ENCODE data around the gene CBLIF.

Gene CBLIF

GRCh38 chr11:59804061-59804460, 41.2 kb downstream of the CBLIF start:
- H3K27ac ChIP-seq = no peak overlapping the region
- no peaks in the 10 kb centered on the region for H4K20me1 ChIP-seq (ENCODE audit: insufficient read depth)
- no peak overlapping the region for H3K4me2 ChIP-seq
- TF ChIP-seq, protein P1, sequence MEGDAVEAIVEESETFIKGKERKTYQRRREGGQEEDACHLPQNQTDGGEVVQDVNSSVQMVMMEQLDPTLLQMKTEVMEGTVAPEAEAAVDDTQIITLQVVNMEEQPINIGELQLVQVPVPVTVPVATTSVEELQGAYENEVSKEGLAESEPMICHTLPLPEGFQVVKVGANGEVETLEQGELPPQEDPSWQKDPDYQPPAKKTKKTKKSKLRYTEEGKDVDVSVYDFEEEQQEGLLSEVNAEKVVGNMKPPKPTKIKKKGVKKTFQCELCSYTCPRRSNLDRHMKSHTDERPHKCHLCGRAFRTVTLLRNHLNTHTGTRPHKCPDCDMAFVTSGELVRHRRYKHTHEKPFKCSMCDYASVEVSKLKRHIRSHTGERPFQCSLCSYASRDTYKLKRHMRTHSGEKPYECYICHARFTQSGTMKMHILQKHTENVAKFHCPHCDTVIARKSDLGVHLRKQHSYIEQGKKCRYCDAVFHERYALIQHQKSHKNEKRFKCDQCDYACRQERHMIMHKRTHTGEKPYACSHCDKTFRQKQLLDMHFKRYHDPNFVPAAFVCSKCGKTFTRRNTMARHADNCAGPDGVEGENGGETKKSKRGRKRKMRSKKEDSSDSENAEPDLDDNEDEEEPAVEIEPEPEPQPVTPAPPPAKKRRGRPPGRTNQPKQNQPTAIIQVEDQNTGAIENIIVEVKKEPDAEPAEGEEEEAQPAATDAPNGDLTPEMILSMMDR (conservative IDR thresholded peaks at IDR 0.05; ENCODE audit: low read depth, low read length) = no peak
- H3K9ac ChIP-seq = no peak overlapping the region
- H3K79me2 ChIP-seq (ENCODE audit: insufficient read depth, low read depth) = peaks cover 6% of the 10 kb centered on the region; the same call in 1 of the 2 replicates
- no peaks in the 10 kb centered on the region for H3K27me3 ChIP-seq (ENCODE audit: insufficient read depth, low read depth)
- no peak overlapping the region for H3K4me3 ChIP-seq (IDR thresholded peaks at IDR 0.05; ENCODE audit: insufficient read depth, low read depth, low read length)
- H2AFZ ChIP-seq (ENCODE audit: low read depth) = no peak overlapping the region
- peaks cover 13% of the 10 kb centered on the region for H3K4me1 ChIP-seq (ENCODE audit: low read depth, poor library complexity, severe bottlenecking)
- peaks cover 6% of the 10 kb centered on the region; the same call in 1 of the 2 replicates for H3K36me3 ChIP-seq (ENCODE audit: insufficient read depth)

DNA sequence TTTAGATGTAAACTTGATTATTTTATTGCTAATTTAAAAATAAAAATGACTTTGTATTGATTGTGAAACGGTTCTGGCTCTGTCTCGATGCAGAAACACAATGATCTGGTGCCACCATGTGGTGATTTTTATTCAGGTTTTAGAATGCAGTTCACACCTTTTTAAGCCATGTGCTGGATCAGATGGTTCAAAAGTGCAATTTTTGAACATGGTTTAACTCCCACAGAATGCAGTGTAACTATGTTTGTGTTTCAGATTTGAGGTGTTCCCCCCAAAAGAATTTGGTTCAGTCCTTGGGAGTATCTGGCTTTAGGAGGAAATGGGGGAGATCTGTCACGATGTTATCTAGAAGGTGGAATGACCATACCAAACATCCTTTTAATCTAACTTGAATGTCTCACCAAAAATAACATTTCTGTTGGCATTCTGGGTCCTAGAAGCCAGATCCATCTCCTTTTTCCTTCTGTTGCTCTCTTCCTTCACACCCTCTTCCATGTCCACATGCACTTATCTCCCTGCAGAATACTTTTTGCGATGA, 42.6 kb downstream of the CBLIF start:
- Histone ChIP-seq H3K4me1 (ENCODE audit: low read depth, poor library complexity, severe bottlenecking) (peaks cover 11% of the 10 kb centered on the region), H3K4me3 (IDR thresholded peaks at IDR 0.05; ENCODE audit: insufficient read depth, low read depth, low read length) (no peak overlapping the region), H3K27me3 (ENCODE audit: insufficient read depth, low read depth) (no peaks in the 10 kb centered on the region), H3K36me3 (ENCODE audit: insufficient read depth) (peaks cover 6% of the 10 kb centered on the region; the same call in 1 of the 2 replicates), H4K20me1 (ENCODE audit: insufficient read depth) (no peaks in the 10 kb centered on the region), H3K27ac (no peak overlapping the region), H3K4me2 (no peak overlapping the region), H2AFZ (ENCODE audit: low read depth) (no peak overlapping the region), H3K79me2 (ENCODE audit: insufficient read depth, low read depth) (no peaks in the 10 kb centered on the region), H3K9ac (no peak overlapping the region)
- TF ChIP-seq, protein P1 (conservative IDR thresholded peaks at IDR 0.05; ENCODE audit: low read depth, low read length) = peak; percentile 58

DNA sequence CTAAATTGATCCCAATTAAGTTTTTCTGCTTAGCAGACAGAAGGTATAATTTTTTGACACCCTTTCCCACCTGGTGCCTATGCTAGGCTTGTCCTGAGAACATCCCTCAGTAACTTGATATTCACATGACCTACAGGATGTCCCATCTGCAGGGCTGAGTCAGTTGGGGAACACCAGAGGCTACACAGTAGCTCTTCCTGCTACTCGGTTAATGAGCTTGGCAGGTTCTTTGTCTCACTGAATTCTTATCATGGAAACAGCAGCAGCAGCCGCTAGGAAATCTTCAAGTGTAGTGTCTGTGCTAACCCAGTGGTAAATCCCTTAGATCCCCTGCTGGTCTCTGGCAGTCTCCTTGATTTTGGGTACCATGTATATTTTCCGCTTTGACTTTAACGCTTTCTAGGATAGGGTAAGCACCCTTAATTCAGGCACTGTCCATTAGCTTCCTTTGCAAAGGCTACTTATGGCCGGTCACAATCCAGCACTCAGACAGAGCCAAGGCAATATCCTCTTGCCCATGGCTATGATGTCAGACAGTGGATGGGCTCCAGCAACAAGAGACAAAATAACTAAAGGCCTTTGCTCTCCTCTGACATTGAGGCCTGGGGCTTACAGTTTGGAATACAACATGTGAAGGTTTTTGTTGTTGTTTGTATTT, 43.2 kb downstream of the CBLIF start:
- Histone ChIP-seq H4K20me1 (ENCODE audit: insufficient read depth) (no peaks in the 10 kb centered on the region), H3K27ac (no peak overlapping the region), H3K9ac (no peak overlapping the region), H2AFZ (ENCODE audit: low read depth) (no peak overlapping the region), H3K4me2 (no peak overlapping the region), H3K4me3 (IDR thresholded peaks at IDR 0.05; ENCODE audit: insufficient read depth, low read depth, low read length) (no peak overlapping the region), H3K36me3 (ENCODE audit: insufficient read depth) (peaks cover 6% of the 10 kb centered on the region; the same call in 1 of the 2 replicates), H3K27me3 (ENCODE audit: insufficient read depth, low read depth) (no peaks in the 10 kb centered on the region), H3K79me2 (ENCODE audit: insufficient read depth, low read depth) (no peaks in the 10 kb centered on the region), H3K4me1 (ENCODE audit: low read depth, poor library complexity, severe bottlenecking) (peaks cover 11% of the 10 kb centered on the region)
- TF ChIP-seq, protein P1 (conservative IDR thresholded peaks at IDR 0.05; ENCODE audit: low read depth, low read length) = no peak

- H4K20me1 ChIP-seq (ENCODE audit: insufficient read depth) = no peaks in the 10 kb centered on the region
- H3K4me3 ChIP-seq (IDR thresholded peaks at IDR 0.05; ENCODE audit: insufficient read depth, low read depth, low read length) = no peak overlapping the region
- no peak overlapping the region for H2AFZ ChIP-seq (ENCODE audit: low read depth)
- no peaks in the 10 kb centered on the region for H3K36me3 ChIP-seq (ENCODE audit: insufficient read depth)
- no peaks in the 10 kb centered on the region for H3K79me2 ChIP-seq (ENCODE audit: insufficient read depth, low read depth)
- no peaks in the 10 kb centered on the region for H3K27me3 ChIP-seq (ENCODE audit: insufficient read depth, low read depth)
- no peak overlapping the region for H3K4me2 ChIP-seq
- no peak overlapping the region for H3K27ac ChIP-seq
- H3K9ac ChIP-seq = no peak overlapping the region
- TF ChIP-seq, protein P1 (conservative IDR thresholded peaks at IDR 0.05; ENCODE audit: low read depth, low read length) = no peak
- peaks cover 11% of the 10 kb centered on the region for H3K4me1 ChIP-seq (ENCODE audit: low read depth, poor library complexity, severe bottlenecking)
These were observed 44.1 kb downstream of the CBLIF start for GRCh38 chr11:59801160-59801706.

Measured in KMS-11 (cell line).